ENCODE measurements around the gene DNAJB14. TPM values are rescaled to one million over a fixed set of nuclear protein-coding genes. Genes with fewer than 3 reads are reported as not detected.

Gene DNAJB14
- total and polyA plus RNA-seq, 2 of the 13 experiments (the other 11 are each of a cell fraction or from before 2014, with no cell fraction given), result 9.1 to 38.1 TPM

- no peak for TF ChIP-seq ZFP91 (CRISPR knock-in tag; IDR thresholded peaks at IDR 0.05; ENCODE audit: borderline replicate concordance)
- TF ChIP-seq ARID3A (IDR thresholded peaks at IDR 0.05; ENCODE audit: low read depth, low read length), result no peak
- no peak for TF ChIP-seq MIER2 (CRISPR knock-in tag; IDR thresholded peaks at IDR 0.05)
- TF ChIP-seq TRIM22 (IDR thresholded peaks at IDR 0.05), result no peak
- TF ChIP-seq HMGXB3 (CRISPR knock-in tag; IDR thresholded peaks at IDR 0.05; ENCODE audit: borderline replicate concordance), result no peak
- TF ChIP-seq ZSCAN22 (CRISPR knock-in tag; IDR thresholded peaks at IDR 0.05), result no peak
- TF ChIP-seq ZNF710 (CRISPR knock-in tag; IDR thresholded peaks at IDR 0.05; ENCODE audit: borderline replicate concordance), result no peak
- no peak for TF ChIP-seq ATF3 (CRISPR knock-in tag; IDR thresholded peaks at IDR 0.05)
- TF ChIP-seq ZNF337 (CRISPR knock-in tag; IDR thresholded peaks at IDR 0.05; ENCODE audit: borderline replicate concordance, low read depth), result no peak
- no peak for TF ChIP-seq ZNF781 (CRISPR knock-in tag; IDR thresholded peaks at IDR 0.05; ENCODE audit: borderline replicate concordance, not compliant biosample characterization)
- TF ChIP-seq EP300 (IDR thresholded peaks at IDR 0.05; ENCODE audit: low read depth in 2 of 2, low read length in 2 of 2), result no peak
- TF ChIP-seq EP300 (CRISPR knock-in tag; IDR thresholded peaks at IDR 0.05; ENCODE audit: borderline replicate concordance), result no peak
- no peak; the same call in 1 of the 2 replicates for TF ChIP-seq ZMYM4 (CRISPR knock-in tag; IDR thresholded peaks at IDR 0.05)
- TF ChIP-seq ZNF136 (CRISPR knock-in tag; IDR thresholded peaks at IDR 0.05; ENCODE audit: low read depth), result no peak
Observed at GRCh38 chr4:99945718-99946355, 581 bp downstream of the DNAJB14 start (continued).

Measured in HepG2 (cell line).